HEK293 (cell line): Measurements from ENCODE around the gene ZNF469.

ENCODE experiments used
- CTCF ChIA-PET: fragments of 350-600 bp; formaldehyde crosslinking; extraction: SDS; loops from one replicate; lab custom pipeline; 2021; ENCODE audit warnings: antibody characterized with exemption; lab: Yijun Ruan, JAX
- POLR2A ChIA-PET: fragments of 300-600 bp; formaldehyde crosslinking; extraction: SDS; loops from one replicate; lab custom pipeline; 2020; ENCODE audit warnings: antibody characterized with exemption, inconsistent platforms; lab: Yijun Ruan, JAX
- H3K27ac ChIP-seq: fragments of 200-500 bp; sonication (Bioruptor generic); 2 replicates; pipeline ENCODE4 v1.5.1; 2014; ENCODE audit warnings: low read depth, low read length, control low read depth, inconsistent platforms; ENCODE audit errors: extremely low read depth
- H3K36me3 ChIP-seq, 2 experiments: fragments of 200-500 bp in 1 of 2; sonication (Bioruptor generic) in 1 of 2; 1 replicate in 1 of 2; 2 replicates in 1 of 2; pipeline ENCODE4 v1.5.1; 2014 to 2017; ENCODE audit warnings: inconsistent platforms in 2 of 2, low read length in 2 of 2; ENCODE audit not compliant: control insufficient read depth in 2 of 2, insufficient read depth in 1 of 2
- H3K4me1 ChIP-seq: fragments of 200-500 bp; sonication (Bioruptor generic); 2 replicates; pipeline ENCODE4 v1.5.1; 2014; ENCODE audit warnings: mild to moderate bottlenecking, low read length, inconsistent platforms; ENCODE audit not compliant: control insufficient read depth, insufficient read depth
- H3K4me3 ChIP-seq: 2 replicates; pipeline ENCODE4 v1.5.1; 2011; ENCODE audit warnings: low read depth, mild to moderate bottlenecking, control low read depth, low read length, moderate library complexity
- H3K9me3 ChIP-seq: fragments of 200-500 bp; sonication (Bioruptor generic); 2 replicates; pipeline ENCODE4 v1.5.1; 2014; ENCODE audit warnings: low read depth, low read length, inconsistent platforms; ENCODE audit not compliant: control insufficient read depth, insufficient read depth
- BCL11A ChIP-seq: fragments of 450-650 bp; formaldehyde crosslinking; IDR thresholded peaks from 2 replicates; pipeline ENCODE4 v1.5.1; 2016; ENCODE audit warnings: low read depth, missing biosample characterization, missing genetic modification characterization
- CTCF ChIP-seq: fragments of 450-650 bp; formaldehyde crosslinking; IDR thresholded peaks from 2 replicates; pipeline ENCODE4 v1.5.1; 2016; ENCODE audit warnings: missing biosample characterization, missing genetic modification characterization
- ELK4 ChIP-seq: IDR thresholded peaks from 2 replicates; pipeline ENCODE4 v1.6.1; 2011; ENCODE audit warnings: mild to moderate bottlenecking, low read depth, low read length, borderline replicate concordance
- GFI1B ChIP-seq: fragments of 450-650 bp; formaldehyde crosslinking; IDR thresholded peaks from 2 replicates; pipeline ENCODE4 v1.5.1; 2016; ENCODE audit warnings: missing biosample characterization, missing genetic modification characterization
- MZF1 ChIP-seq: fragments of 450-650 bp; formaldehyde crosslinking; IDR thresholded peaks from 2 replicates; pipeline ENCODE4 v1.5.1; 2017; ENCODE audit warnings: missing biosample characterization, missing genetic modification characterization, borderline replicate concordance
- OSR2 ChIP-seq: fragments of 450-650 bp; formaldehyde crosslinking; IDR thresholded peaks from 2 replicates; pipeline ENCODE4 v1.5.1; 2016; ENCODE audit warnings: missing biosample characterization, missing genetic modification characterization
- SETDB1 ChIP-seq: IDR thresholded peaks from one replicate; pipeline ENCODE4 v1.6.1; 2017; ENCODE audit warnings: mild to moderate bottlenecking, low read length, moderate library complexity, mixed read lengths; ENCODE audit not compliant: insufficient read length
- SP7 ChIP-seq: fragments of 450-650 bp; formaldehyde crosslinking; IDR thresholded peaks from 2 replicates; pipeline ENCODE4 v1.5.1; 2016; ENCODE audit warnings: missing biosample characterization, missing genetic modification characterization
- TCF7L2 ChIP-seq: IDR thresholded peaks from 2 replicates; pipeline ENCODE4 v1.6.1; 2011; ENCODE audit warnings: low read depth, mild to moderate bottlenecking, inconsistent platforms, low read length, moderate library complexity, borderline replicate concordance
- ZBTB10 ChIP-seq: fragments of 450-650 bp; formaldehyde crosslinking; IDR thresholded peaks from 2 replicates; pipeline ENCODE4 v1.5.1; 2016; ENCODE audit warnings: missing biosample characterization, missing genetic modification characterization
- ZBTB17 ChIP-seq: fragments of 450-650 bp; formaldehyde crosslinking; IDR thresholded peaks from 2 replicates; pipeline ENCODE4 v1.5.1; 2016; ENCODE audit warnings: missing biosample characterization, missing genetic modification characterization
- ZFP41 ChIP-seq: fragments of 450-650 bp; formaldehyde crosslinking; IDR thresholded peaks from 2 replicates; pipeline ENCODE4 v1.5.1; 2016; ENCODE audit warnings: missing biosample characterization, missing genetic modification characterization, borderline replicate concordance
- ZNF223 ChIP-seq: fragments of 450-650 bp; formaldehyde crosslinking; IDR thresholded peaks from 2 replicates; pipeline ENCODE4 v1.5.1; 2016; ENCODE audit warnings: missing biosample characterization, missing genetic modification characterization
- ZNF292 ChIP-seq: fragments of 450-650 bp; formaldehyde crosslinking; IDR thresholded peaks from 2 replicates; pipeline ENCODE4 v1.5.1; 2016; ENCODE audit warnings: low read depth, missing biosample characterization, missing genetic modification characterization, borderline replicate concordance
- ZNF311 ChIP-seq: fragments of 450-650 bp; formaldehyde crosslinking; IDR thresholded peaks from 2 replicates; pipeline ENCODE4 v1.5.1; 2017; ENCODE audit warnings: missing biosample characterization, missing genetic modification characterization, borderline replicate concordance
- ZNF341 ChIP-seq: fragments of 450-650 bp; formaldehyde crosslinking; IDR thresholded peaks from 2 replicates; pipeline ENCODE4; 2016; ENCODE audit warnings: low read depth, missing biosample characterization, missing genetic modification characterization
- ZNF501 ChIP-seq: fragments of 450-650 bp; formaldehyde crosslinking; IDR thresholded peaks from 2 replicates; pipeline ENCODE4 v1.5.1; 2016; ENCODE audit warnings: missing biosample characterization, missing genetic modification characterization
- ZNF521 ChIP-seq: fragments of 450-650 bp; formaldehyde crosslinking; IDR thresholded peaks from 2 replicates; pipeline ENCODE4 v1.5.1; 2017; ENCODE audit warnings: missing biosample characterization, mild to moderate bottlenecking, missing genetic modification characterization
- ZNF639 ChIP-seq: fragments of 450-650 bp; formaldehyde crosslinking; IDR thresholded peaks from 2 replicates; pipeline ENCODE4 v1.5.1; 2016; ENCODE audit warnings: missing biosample characterization, missing genetic modification characterization
- ZNF654 ChIP-seq: fragments of 450-650 bp; formaldehyde crosslinking; IDR thresholded peaks from 2 replicates; pipeline ENCODE4 v1.5.1; 2016; ENCODE audit warnings: low read depth, missing biosample characterization, missing genetic modification characterization
- ZNF677 ChIP-seq: fragments of 450-650 bp; IDR thresholded peaks from 2 replicates; pipeline ENCODE4 v1.5.0; 2018; ENCODE audit warnings: missing biosample characterization, mild to moderate bottlenecking, missing genetic modification characterization, moderate library complexity
- ZNF704 ChIP-seq: fragments of 450-650 bp; formaldehyde crosslinking; IDR thresholded peaks from 2 replicates; pipeline ENCODE4 v1.5.1; 2016; ENCODE audit warnings: missing biosample characterization, missing genetic modification characterization
- ZNF776 ChIP-seq: fragments of 450-650 bp; formaldehyde crosslinking; IDR thresholded peaks from 2 replicates; pipeline ENCODE4 v1.5.0; 2017; ENCODE audit warnings: missing biosample characterization, missing genetic modification characterization, borderline replicate concordance
- ZNF777 ChIP-seq: fragments of 450-650 bp; formaldehyde crosslinking; IDR thresholded peaks from 2 replicates; pipeline ENCODE4 v1.5.1; 2017; ENCODE audit warnings: missing biosample characterization, missing genetic modification characterization, borderline replicate concordance

Gene ZNF469

GRCh38 chr16:88393034-88393433 lies 10.3 kb downstream of the ZNF469 start (continued):
- TF ChIP-seq TCF7L2 = no peak

- TF ChIP-seq BCL11A (tag by site-specific recombination) (no peak), ZNF677 (no peak), OSR2 (no peak), ZNF292 (no peak), ZNF223 (tag by site-specific recombination) (no peak), ZNF704 (tag by site-specific recombination) (no peak), ZFP41 (tag by site-specific recombination) (no peak), ZNF501 (no peak), ELK4 (no peak)
- ChIA-PET CTCF (interaction anchor here (0.7 kb wide), 1 partner anchor 106 kb away, joined by 4 read pairs; no protein-coding TSS in a partner anchor), POLR2A (no interaction called here)
- Histone ChIP-seq H3K27ac (no peak overlapping the region), H3K9me3 (no peaks in the 10 kb centered on the region), H3K4me1 (no peaks in the 10 kb centered on the region), H3K4me3 (no peak overlapping the region), H3K36me3 (no peaks in the 10 kb centered on the region)
Observed at GRCh38 chr16:88393571-88393970, 10.8 kb downstream of the ZNF469 start.

GRCh38 chr16:88394426-88394825 lies 11.7 kb downstream of the ZNF469 start:
- no peak overlapping the region for H3K4me3 ChIP-seq
- no peaks in the 10 kb centered on the region for H3K36me3 ChIP-seq
- CTCF ChIA-PET = no interaction called here
- H3K4me1 ChIP-seq = no peaks in the 10 kb centered on the region
- no peak for TF ChIP-seq ZNF639 (tag by site-specific recombination)
- no peak for TF ChIP-seq ZBTB10 (tag by site-specific recombination)
- TF ChIP-seq ZBTB17 (tag by site-specific recombination) = no peak
- no peak for TF ChIP-seq ZNF341 (tag by site-specific recombination)
- TF ChIP-seq ZNF777 (tag by site-specific recombination) = no peak
- no peak for TF ChIP-seq ZNF223 (tag by site-specific recombination)
- TF ChIP-seq SP7 (tag by site-specific recombination) = no peak
- TF ChIP-seq GFI1B (tag by site-specific recombination) = no peak
- no peak for TF ChIP-seq ZNF776
- no peak for TF ChIP-seq CTCF (tag by site-specific recombination)
- no peak for TF ChIP-seq ZNF311
- TF ChIP-seq ZNF521 (tag by site-specific recombination) = no peak
- TF ChIP-seq ZNF654 (tag by site-specific recombination) = no peak
- TF ChIP-seq SETDB1 = no peak
- no peak for TF ChIP-seq MZF1 (tag by site-specific recombination)
- TF ChIP-seq, all 188 proteins: peak for 0
- POLR2A ChIA-PET = no interaction called here
- no peak overlapping the region for H3K27ac ChIP-seq
- H3K9me3 ChIP-seq = no peaks in the 10 kb centered on the region
